Endodermal cell (in vitro differentiated cells): ENCODE data around the gene BRPF3. TPM values are rescaled to one million over a fixed set of nuclear protein-coding genes. Genes with fewer than 3 reads are reported as not detected.

Experiments
- DNase-seq: peaks from one replicate; pipeline ENCODE4 v3.0.0-alpha.2; 2017
- H3K27ac ChIP-seq: 2 replicates; pipeline ENCODE4 v1.5.1; 2013; ENCODE audit warnings: mild to moderate bottlenecking, low read depth, low read length, moderate library complexity
- H3K27me3 ChIP-seq: 2 replicates; pipeline ENCODE4 v1.6.1; 2013; ENCODE audit warnings: mild to moderate bottlenecking, low read length, moderate library complexity; ENCODE audit not compliant: insufficient read depth, control insufficient read depth, poor library complexity, severe bottlenecking
- H3K36me3 ChIP-seq: 2 replicates; pipeline ENCODE4 v1.7.0; 2013; ENCODE audit warnings: mild to moderate bottlenecking, low read length, moderate library complexity; ENCODE audit not compliant: control insufficient read depth, insufficient read depth
- H3K4me1 ChIP-seq: one replicate; pipeline ENCODE4 v1.7.0; 2013; ENCODE audit warnings: low read length; ENCODE audit not compliant: control insufficient read depth, insufficient read depth
- H3K4me3 ChIP-seq: 2 replicates; pipeline ENCODE4 v1.5.1; 2013; ENCODE audit warnings: mild to moderate bottlenecking, low read length, moderate library complexity
- H3K9ac ChIP-seq: 2 replicates; pipeline ENCODE4 v1.6.1; 2013; ENCODE audit warnings: mild to moderate bottlenecking, low read length, moderate library complexity; ENCODE audit not compliant: poor library complexity, severe bottlenecking; ENCODE audit errors: extremely low read depth
- H3K9me3 ChIP-seq: 2 replicates; pipeline ENCODE4 v1.6.1; 2013; ENCODE audit warnings: mild to moderate bottlenecking, low read length, moderate library complexity; ENCODE audit not compliant: control insufficient read depth
- H3K27ac Mint-ChIP-seq: 2 replicates; pipeline ENCODE4 v1.8.0; 2020; ENCODE audit warnings: mixed read lengths
- H3K27me3 Mint-ChIP-seq: 2 replicates; pipeline ENCODE4 v1.8.0; 2021; ENCODE audit warnings: mild to moderate bottlenecking, mixed read lengths; ENCODE audit not compliant: insufficient read depth
- H3K36me3 Mint-ChIP-seq: 2 replicates; pipeline ENCODE4 v1.8.0; 2020; ENCODE audit warnings: low read depth, mixed read lengths
- H3K4me1 Mint-ChIP-seq: 2 replicates; pipeline ENCODE4 v1.8.0; 2020; ENCODE audit warnings: mixed read lengths
- H3K4me3 Mint-ChIP-seq: 2 replicates; pipeline ENCODE4 v1.8.0; 2020; ENCODE audit warnings: mild to moderate bottlenecking, moderate library complexity, mixed read lengths
- H3K9me3 Mint-ChIP-seq: 2 replicates; pipeline ENCODE4 v1.8.0; 2020; ENCODE audit warnings: mild to moderate bottlenecking, mixed read lengths
- WGBS, 2 experiments: methylation state at CpG; one replicate each; pipeline versions ENCODE4 v1.1.5 to v1.1.7; 2013; ENCODE audit warnings: missing lambda C conversion rate in 2 of 2, mixed read lengths in 1 of 2; ENCODE audit not compliant: insufficient coverage in 1 of 2, insufficient read length in 1 of 2; 5-methylcytosine and 5-hydroxymethylcytosine counted together
- total RNA-seq, 2 donors: library from RNA; stranded (reverse); fragmentation: NEBNext Ultra II Directional in 1 of 2; extraction: Animal tissue kit (Norgen Biotek cat#: 25700) in 1 of 2; gene quantifications; 2 replicates in 1 of 2; 3 replicates in 1 of 2; pipeline ENCODE4 v1.2.1, GENCODE V29; 2021
- TF ChIP-seq, protein P1 (sequence below): fragments of 200-600 bp; sonication (generic); conservative IDR thresholded peaks from 2 replicates; pipeline ENCODE4 v1.5.0; 2021; ENCODE audit warnings: antibody characterized with exemption, mild to moderate bottlenecking

The BRPF3 gene
- total RNA-seq, 2 donors from 2014 or later: 30.4 to 46.8 TPM

- peaks cover 11% of the 10 kb centered on the region for H3K4me1 Mint-ChIP-seq
- WGBS, 2 experiments: 95 to 96% methylated on average over 13 to 14 of the region's 14 CpGs
- H3K27ac Mint-ChIP-seq: peak overlapping the region; percentile 55
- no peak for DNase-seq
- Histone ChIP-seq H3K4me1 (no peaks in the 10 kb centered on the region), H3K27ac (no peak overlapping the region), H3K4me3 (no peak overlapping the region), H3K9ac (no peak overlapping the region), H3K27me3 (no peaks in the 10 kb centered on the region), H3K36me3 (peaks cover 96% of the 10 kb centered on the region), H3K9me3 (no peaks in the 10 kb centered on the region)
- peaks cover 90% of the 10 kb centered on the region for H3K36me3 Mint-ChIP-seq
- no peak overlapping the region for H3K4me3 Mint-ChIP-seq
- TF ChIP-seq, protein P1, sequence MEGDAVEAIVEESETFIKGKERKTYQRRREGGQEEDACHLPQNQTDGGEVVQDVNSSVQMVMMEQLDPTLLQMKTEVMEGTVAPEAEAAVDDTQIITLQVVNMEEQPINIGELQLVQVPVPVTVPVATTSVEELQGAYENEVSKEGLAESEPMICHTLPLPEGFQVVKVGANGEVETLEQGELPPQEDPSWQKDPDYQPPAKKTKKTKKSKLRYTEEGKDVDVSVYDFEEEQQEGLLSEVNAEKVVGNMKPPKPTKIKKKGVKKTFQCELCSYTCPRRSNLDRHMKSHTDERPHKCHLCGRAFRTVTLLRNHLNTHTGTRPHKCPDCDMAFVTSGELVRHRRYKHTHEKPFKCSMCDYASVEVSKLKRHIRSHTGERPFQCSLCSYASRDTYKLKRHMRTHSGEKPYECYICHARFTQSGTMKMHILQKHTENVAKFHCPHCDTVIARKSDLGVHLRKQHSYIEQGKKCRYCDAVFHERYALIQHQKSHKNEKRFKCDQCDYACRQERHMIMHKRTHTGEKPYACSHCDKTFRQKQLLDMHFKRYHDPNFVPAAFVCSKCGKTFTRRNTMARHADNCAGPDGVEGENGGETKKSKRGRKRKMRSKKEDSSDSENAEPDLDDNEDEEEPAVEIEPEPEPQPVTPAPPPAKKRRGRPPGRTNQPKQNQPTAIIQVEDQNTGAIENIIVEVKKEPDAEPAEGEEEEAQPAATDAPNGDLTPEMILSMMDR: no peak
- H3K27me3 Mint-ChIP-seq: no peaks in the 10 kb centered on the region
- no peaks in the 10 kb centered on the region for H3K9me3 Mint-ChIP-seq
Measured at GRCh38 chr6:36210182-36210581, 13.6 kb downstream of the BRPF3 start.

GRCh38 chr6:36210886-36211595, 14.5 kb downstream of the BRPF3 start:
- Histone ChIP-seq H3K9me3 (no peaks in the 10 kb centered on the region), H3K36me3 (peaks cover 96% of the 10 kb centered on the region), H3K4me3 (no peak overlapping the region), H3K27me3 (no peaks in the 10 kb centered on the region), H3K9ac (no peak overlapping the region), H3K4me1 (no peaks in the 10 kb centered on the region), H3K27ac (no peak overlapping the region)
- DNase-seq: no peak
- H3K27me3 Mint-ChIP-seq: no peaks in the 10 kb centered on the region
- TF ChIP-seq, protein P1: no peak
- no peaks in the 10 kb centered on the region for H3K9me3 Mint-ChIP-seq
- H3K27ac Mint-ChIP-seq: peak overlapping the region; percentile 55
- no peak overlapping the region for H3K4me3 Mint-ChIP-seq
- WGBS, 2 experiments: 93 to 94% methylated on average over 8 to 18 of the region's 18 CpGs
- H3K36me3 Mint-ChIP-seq: peaks cover 91% of the 10 kb centered on the region
- H3K4me1 Mint-ChIP-seq: peaks cover 9% of the 10 kb centered on the region

GRCh38 chr6:36216559-36216958, 20.0 kb downstream of the BRPF3 start:
- Mint-ChIP-seq H3K4me3 (no peak overlapping the region), H3K4me1 (peaks cover 11% of the 10 kb centered on the region), H3K9me3 (no peaks in the 10 kb centered on the region), H3K36me3 (peaks cover 80% of the 10 kb centered on the region), H3K27me3 (no peaks in the 10 kb centered on the region), H3K27ac (no peak overlapping the region)
- H3K9ac ChIP-seq: no peak overlapping the region
- no peak for DNase-seq
- TF ChIP-seq, protein P1: no peak
- no peak overlapping the region for H3K27ac ChIP-seq
- no peak overlapping the region for H3K4me3 ChIP-seq
- no peaks in the 10 kb centered on the region for H3K9me3 ChIP-seq
- 95 to 96% methylated on average over 2 of the region's 2 CpGs for WGBS, 2 experiments
- peaks cover 93% of the 10 kb centered on the region for H3K36me3 ChIP-seq
- peaks cover 8% of the 10 kb centered on the region for H3K4me1 ChIP-seq
- no peaks in the 10 kb centered on the region for H3K27me3 ChIP-seq
